HG02588 (cell line): ENCODE results near the gene NCEH1.

Source experiments
- ATAC-seq: cut with Tn5 transposase; IDR thresholded peaks from one replicate; pipeline ENCODE4 v1.9.1; 2021; ENCODE audit warnings: mild to moderate bottlenecking, moderate library complexity; ENCODE audit not compliant: unreplicated experiment

The NCEH1 gene

DNA sequence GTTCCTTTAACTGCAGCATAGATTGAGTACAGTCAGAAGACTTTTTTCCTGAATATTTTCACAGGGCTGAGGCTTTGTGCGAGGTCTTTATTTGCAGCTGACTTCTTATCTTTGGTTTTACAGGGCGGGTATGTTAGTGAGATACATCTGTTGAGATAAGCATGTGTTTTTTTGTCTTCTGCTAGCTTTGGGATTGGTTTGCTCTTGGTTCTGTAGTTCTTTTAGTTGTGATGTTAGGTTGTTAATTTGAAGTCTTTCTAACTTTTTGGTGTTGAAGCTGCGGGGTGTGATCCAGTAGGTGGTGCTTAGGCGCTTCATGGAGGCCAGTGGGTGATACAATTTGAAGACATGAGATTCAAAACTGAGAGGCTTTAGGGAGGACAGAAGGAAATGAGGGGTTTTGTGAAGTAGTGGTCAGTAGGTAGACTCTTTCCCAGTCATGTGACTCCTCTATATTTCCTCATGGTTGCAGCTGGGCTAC, 119.7 kb downstream of the NCEH1 start:
- ATAC-seq = no peak

GRCh38 chr3:172586436-172586835, 124.4 kb downstream of the NCEH1 start:
- no peak for ATAC-seq

- ATAC-seq = no peak
Observed at GRCh38 chr3:172585954-172586353, 124.9 kb downstream of the NCEH1 start.

DNA sequence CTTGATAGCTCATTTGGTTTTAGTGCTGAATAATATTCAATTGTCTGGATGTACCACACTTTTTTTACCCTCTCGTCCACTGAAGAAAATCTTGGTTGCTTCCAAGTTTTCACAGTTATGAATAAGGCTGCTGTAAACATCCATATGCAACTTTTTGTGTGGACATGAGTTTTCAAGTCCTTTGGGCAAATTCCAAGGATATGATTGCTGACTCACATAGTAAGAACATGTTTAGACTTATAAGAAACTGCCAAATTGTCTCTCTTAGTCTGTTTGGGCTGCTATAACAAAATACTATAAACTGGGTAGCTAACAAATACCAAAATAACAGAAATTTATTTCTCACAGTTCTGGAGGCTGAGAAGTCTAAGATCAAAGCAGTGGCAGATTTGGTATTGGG, 128.2 kb downstream of the NCEH1 start:
- no peak for ATAC-seq

GRCh38 chr3:172581757-172582166, 129.1 kb downstream of the NCEH1 start:
- no peak for ATAC-seq

- peak; percentile 71 for ATAC-seq
Observed at GRCh38 chr3:172580680-172581401, 130.0 kb downstream of the NCEH1 start.
